Activated CD4-positive, alpha-beta memory T cell treated with anti-CD3 and anti-CD28 coated beads, Interleukin-2, amount 10 ng/mL, durations not matched to agents 7 days and 5 days (primary cell): ENCODE data around the gene TMIE. TPM values are rescaled to one million over a fixed set of nuclear protein-coding genes. Genes with fewer than 3 reads are reported as not detected.

Experiments
- CTCF ChIA-PET: fragments of 350-600 bp; sonication (Branson Sonifier 250); formaldehyde crosslinking; loops from one replicate; lab custom pipeline; 2021; ENCODE audit warnings: antibody characterized with exemption, inconsistent platforms; lab: Charles Lee
- POLR2A ChIA-PET: fragments of 350-600 bp; sonication (Branson Sonifier 250); formaldehyde crosslinking; loops from one replicate; lab custom pipeline; 2021; ENCODE audit warnings: antibody characterized with exemption; lab: Charles Lee
- DNase-seq: peaks from one replicate; pipeline ENCODE4 v3.0.0-alpha.2; 2020
- H3K27ac Mint-ChIP-seq: one replicate; pipeline ENCODE4 v1.8.0; 2021; ENCODE audit warnings: mild to moderate bottlenecking, mixed read lengths
- H3K27me3 Mint-ChIP-seq: one replicate; pipeline ENCODE4 v1.8.0; 2021; ENCODE audit warnings: mixed read lengths
- H3K36me3 Mint-ChIP-seq: one replicate; pipeline ENCODE4 v1.8.0; 2021; ENCODE audit warnings: low read depth, mixed read lengths
- H3K4me1 Mint-ChIP-seq: one replicate; pipeline ENCODE4 v1.8.0; 2021; ENCODE audit warnings: mixed read lengths
- H3K4me3 Mint-ChIP-seq: one replicate; pipeline ENCODE4 v1.8.0; 2021; ENCODE audit warnings: mild to moderate bottlenecking, mixed read lengths
- H3K9me3 Mint-ChIP-seq: one replicate; pipeline ENCODE4 v1.8.0; 2021; ENCODE audit warnings: mixed read lengths
- total RNA-seq, 2 experiments: library from RNA; stranded (reverse); gene quantifications; one replicate each; pipeline ENCODE4 v1.2.3, GENCODE V29; 2021

The TMIE gene
- total RNA-seq, 2 experiments from 2014 or later = 0.20 to 0.63 TPM

DNA sequence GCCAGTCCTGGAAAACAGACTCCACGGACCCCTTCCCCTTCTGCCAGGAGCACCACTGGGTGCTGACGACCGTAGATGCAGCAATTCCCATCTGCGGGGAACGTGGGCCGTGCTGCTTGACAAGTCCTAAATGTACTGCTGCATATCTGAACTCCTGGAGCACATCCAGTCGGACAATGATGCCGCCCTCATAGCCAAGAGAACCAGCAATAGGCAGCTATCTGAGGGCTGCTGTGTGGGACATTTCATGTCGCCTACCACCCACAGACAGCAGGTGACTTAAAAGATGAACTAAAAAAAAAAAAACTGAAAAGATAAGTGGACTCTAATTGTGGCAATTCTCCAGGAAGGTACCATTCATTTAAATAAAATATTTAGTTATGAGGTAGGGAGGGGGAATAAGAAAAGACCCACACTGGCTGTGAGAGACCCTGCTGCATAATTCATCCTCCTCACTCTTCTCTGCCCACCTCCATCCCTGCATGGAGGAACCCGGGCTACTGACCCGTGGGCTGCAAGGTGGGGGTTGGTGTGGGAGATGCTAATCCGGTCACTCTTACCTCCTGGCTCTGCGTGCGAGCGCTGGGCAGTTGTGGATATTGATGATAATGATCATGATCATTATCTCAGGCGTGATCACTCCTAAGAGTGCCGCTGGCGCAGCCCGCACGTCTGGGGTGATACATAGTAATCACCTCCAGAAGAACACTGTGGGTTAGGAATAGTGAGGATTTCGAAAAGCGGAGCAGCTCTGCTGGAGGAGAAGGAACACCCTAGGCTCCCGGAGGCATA lies 36.0 kb upstream of the TMIE start:
- DNase-seq = no peak
- Mint-ChIP-seq H3K9me3 (no peaks in the 10 kb centered on the region), H3K27ac (no peak overlapping the region), H3K27me3 (peaks cover 2% of the 10 kb centered on the region), H3K4me3 (no peak overlapping the region), H3K36me3 (no peaks in the 10 kb centered on the region), H3K4me1 (no peaks in the 10 kb centered on the region)
- POLR2A ChIA-PET = no interaction called here
- CTCF ChIA-PET = interaction anchor here (1.2 kb wide), 1 partner anchor 177 kb away, joined by 4 read pairs; no protein-coding TSS in a partner anchor

DNA sequence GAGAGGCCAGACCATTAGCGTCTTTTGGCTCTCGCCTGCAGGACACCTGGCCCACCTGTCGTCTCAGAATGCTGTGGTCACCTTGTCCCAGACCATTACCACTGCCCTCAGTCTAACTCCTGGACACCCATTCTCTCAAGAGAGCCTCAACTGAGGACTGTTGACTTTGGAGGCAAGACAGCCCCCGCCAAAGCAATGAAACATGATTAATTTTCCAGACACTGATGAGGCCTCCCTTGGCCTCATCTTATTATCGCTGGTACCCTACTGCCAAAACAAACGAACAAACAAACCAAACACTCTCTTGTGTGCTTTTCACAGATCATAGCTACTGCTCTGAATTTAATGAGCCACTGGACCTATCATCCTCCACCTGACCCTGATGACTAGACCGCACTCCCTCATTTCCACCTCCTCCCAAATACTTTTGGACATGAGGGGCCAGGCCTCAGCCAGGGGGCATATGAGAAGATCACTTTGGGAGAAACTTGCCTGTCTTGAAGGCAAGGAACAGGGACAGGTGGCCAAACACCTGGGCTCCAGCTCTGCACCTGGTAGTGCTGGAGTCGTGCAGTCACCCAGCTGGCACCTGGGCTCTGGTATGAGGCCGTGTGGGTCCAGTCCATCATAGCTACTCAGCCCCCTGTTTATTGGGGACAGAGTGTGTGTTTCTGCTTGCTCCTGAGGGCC lies 35.3 kb upstream of the TMIE start:
- Mint-ChIP-seq H3K27me3 (peaks cover 2% of the 10 kb centered on the region), H3K4me3 (no peak overlapping the region), H3K9me3 (no peaks in the 10 kb centered on the region), H3K36me3 (no peaks in the 10 kb centered on the region), H3K27ac (no peak overlapping the region), H3K4me1 (no peaks in the 10 kb centered on the region)
- POLR2A ChIA-PET = no interaction called here
- CTCF ChIA-PET = no interaction called here
- DNase-seq = no peak

GRCh38 chr3:46666453-46666845 lies 34.7 kb upstream of the TMIE start:
- Mint-ChIP-seq H3K27me3 (peaks cover 2% of the 10 kb centered on the region), H3K9me3 (no peaks in the 10 kb centered on the region), H3K4me1 (no peaks in the 10 kb centered on the region), H3K4me3 (no peak overlapping the region), H3K27ac (no peak overlapping the region), H3K36me3 (no peaks in the 10 kb centered on the region)
- DNase-seq = no peak
- ChIA-PET POLR2A (no interaction called here), CTCF (no interaction called here)

DNA sequence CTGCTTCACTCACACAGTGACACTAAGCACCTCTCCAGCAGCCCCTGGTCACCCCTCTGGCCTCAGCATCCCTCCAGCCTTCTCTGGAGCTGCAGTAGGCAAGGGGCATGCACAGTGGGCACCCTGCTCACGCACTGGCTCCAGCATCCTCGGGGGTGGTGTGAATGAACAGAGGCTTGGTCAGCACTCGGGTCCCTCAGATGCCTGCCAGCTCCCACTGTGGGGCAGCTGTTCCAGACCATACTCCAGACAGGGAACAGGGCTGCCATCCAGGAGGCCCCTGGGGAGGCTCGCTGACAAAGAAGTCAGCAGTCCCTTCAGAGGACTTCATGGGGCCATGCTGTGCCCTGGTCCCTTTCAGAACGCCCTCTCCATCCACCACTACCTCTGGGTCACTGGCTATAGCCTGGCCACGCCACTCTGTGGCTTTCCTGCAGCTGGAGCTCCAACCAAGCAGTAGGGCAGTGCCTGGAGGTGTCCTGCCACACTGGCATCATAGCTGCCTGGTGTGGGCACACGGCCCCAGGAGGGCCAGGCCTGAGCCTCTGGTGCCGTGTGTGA lies 34.1 kb upstream of the TMIE start:
- no peaks in the 10 kb centered on the region for H3K9me3 Mint-ChIP-seq
- H3K27ac Mint-ChIP-seq = no peak overlapping the region
- no peak for DNase-seq
- ChIA-PET POLR2A (no interaction called here), CTCF (no interaction called here)
- H3K36me3 Mint-ChIP-seq = no peaks in the 10 kb centered on the region
- H3K4me3 Mint-ChIP-seq = no peak overlapping the region
- H3K4me1 Mint-ChIP-seq = no peaks in the 10 kb centered on the region
- peaks cover 2% of the 10 kb centered on the region for H3K27me3 Mint-ChIP-seq

- Mint-ChIP-seq H3K36me3 (no peaks in the 10 kb centered on the region), H3K4me1 (no peaks in the 10 kb centered on the region), H3K27me3 (no peaks in the 10 kb centered on the region), H3K27ac (no peak overlapping the region), H3K9me3 (no peaks in the 10 kb centered on the region), H3K4me3 (no peak overlapping the region)
- POLR2A ChIA-PET = no interaction called here
- CTCF ChIA-PET = no interaction called here
- DNase-seq = no peak
Measured at GRCh38 chr3:46667657-46668056, 33.5 kb upstream of the TMIE start.

- H3K4me3 Mint-ChIP-seq = no peak overlapping the region
- DNase-seq = no peak
- no peaks in the 10 kb centered on the region for H3K27me3 Mint-ChIP-seq
- CTCF ChIA-PET = no interaction called here
- no peaks in the 10 kb centered on the region for H3K4me1 Mint-ChIP-seq
- H3K36me3 Mint-ChIP-seq = no peaks in the 10 kb centered on the region
- H3K9me3 Mint-ChIP-seq = no peaks in the 10 kb centered on the region
- POLR2A ChIA-PET = no interaction called here
- no peak overlapping the region for H3K27ac Mint-ChIP-seq
Measured at GRCh38 chr3:46668116-46668515, 33.1 kb upstream of the TMIE start.

DNA sequence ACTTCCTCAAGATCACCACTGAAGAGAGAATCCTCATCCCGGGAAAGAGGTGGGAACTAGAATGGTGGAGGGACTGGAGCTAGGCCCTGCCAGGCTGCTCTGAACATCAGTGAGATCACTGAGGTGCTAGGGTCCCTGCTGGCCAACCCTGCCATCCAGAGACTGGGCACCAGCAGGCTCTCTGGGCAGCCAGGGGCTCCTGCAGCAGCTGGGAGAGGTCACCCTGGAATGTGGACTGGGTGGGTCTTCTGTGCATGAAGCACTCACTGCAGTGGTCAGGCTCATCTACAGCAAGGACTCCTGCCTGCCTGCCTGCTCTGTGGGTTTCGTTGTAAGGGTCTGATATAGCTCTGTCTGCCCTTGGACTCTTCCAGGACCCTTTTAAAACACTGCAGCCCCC lies 32.6 kb upstream of the TMIE start:
- no peaks in the 10 kb centered on the region for H3K27me3 Mint-ChIP-seq
- no peak for DNase-seq
- no peak overlapping the region for H3K4me3 Mint-ChIP-seq
- no peaks in the 10 kb centered on the region for H3K9me3 Mint-ChIP-seq
- no peaks in the 10 kb centered on the region for H3K36me3 Mint-ChIP-seq
- ChIA-PET CTCF (no interaction called here), POLR2A (no interaction called here)
- H3K27ac Mint-ChIP-seq = no peak overlapping the region
- H3K4me1 Mint-ChIP-seq = no peaks in the 10 kb centered on the region

GRCh38 chr3:46669191-46669999 lies 31.8 kb upstream of the TMIE start:
- CTCF ChIA-PET = interaction anchor here (0.6 kb wide), 1 partner anchor 16 kb away, joined by 3 read pairs; no protein-coding TSS in a partner anchor
- no peak for DNase-seq
- H3K36me3 Mint-ChIP-seq = no peaks in the 10 kb centered on the region
- POLR2A ChIA-PET = no interaction called here
- no peaks in the 10 kb centered on the region for H3K4me1 Mint-ChIP-seq
- H3K9me3 Mint-ChIP-seq = no peaks in the 10 kb centered on the region
- no peaks in the 10 kb centered on the region for H3K27me3 Mint-ChIP-seq
- H3K4me3 Mint-ChIP-seq = no peak overlapping the region
- no peak overlapping the region for H3K27ac Mint-ChIP-seq

DNA sequence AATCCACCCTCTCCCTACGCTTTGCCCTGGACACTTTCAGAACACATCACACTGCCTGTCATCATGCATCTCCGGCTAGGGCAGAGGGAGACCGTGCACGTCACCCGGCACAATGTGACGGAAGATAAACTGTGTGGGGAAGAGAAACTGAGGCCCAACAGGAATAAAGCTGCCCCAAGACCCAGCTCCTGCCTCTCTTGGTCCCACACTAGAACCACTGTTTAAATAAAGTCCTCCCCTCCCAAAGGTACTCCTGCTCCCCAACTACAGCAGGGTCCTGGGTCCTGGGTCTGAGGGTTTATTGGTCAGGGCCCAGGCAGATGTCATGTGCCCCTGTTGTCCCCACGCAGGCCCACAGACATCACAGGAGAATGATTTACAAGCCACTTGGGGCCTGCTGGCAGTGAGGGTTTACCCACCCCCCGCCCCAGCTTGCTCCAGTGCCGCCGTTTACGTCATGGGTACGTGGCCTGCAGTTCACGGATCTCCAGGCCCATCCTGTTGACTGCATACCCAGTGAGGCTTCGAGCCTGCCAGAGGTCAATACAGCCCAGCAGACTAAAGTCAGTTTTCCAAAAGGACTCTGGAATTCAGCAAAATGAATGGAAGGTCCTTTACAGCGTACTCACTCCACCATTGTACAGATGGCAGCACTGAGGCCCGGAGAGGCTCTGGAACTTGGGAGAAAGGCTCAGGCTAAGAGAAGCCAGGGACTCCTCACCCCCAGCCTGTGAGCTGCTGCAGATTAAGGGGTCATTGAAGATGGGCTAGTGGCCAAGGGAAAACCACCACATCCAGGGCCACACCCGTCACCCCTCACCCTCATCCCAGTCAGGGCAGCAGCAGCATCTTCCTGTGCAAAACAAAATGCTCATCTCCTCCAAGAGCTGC lies 30.9 kb upstream of the TMIE start:
- ChIA-PET POLR2A (no interaction called here), CTCF (interaction anchor here (0.6 kb wide), 1 partner anchor 17 kb away, joined by 3 read pairs; no protein-coding TSS in a partner anchor)
- no peak overlapping the region for H3K4me3 Mint-ChIP-seq
- no peaks in the 10 kb centered on the region for H3K9me3 Mint-ChIP-seq
- DNase-seq = no peak
- no peak overlapping the region for H3K27ac Mint-ChIP-seq
- no peaks in the 10 kb centered on the region for H3K4me1 Mint-ChIP-seq
- H3K36me3 Mint-ChIP-seq = no peaks in the 10 kb centered on the region
- no peaks in the 10 kb centered on the region for H3K27me3 Mint-ChIP-seq

- no peaks in the 10 kb centered on the region for H3K27me3 Mint-ChIP-seq
Measured at GRCh38 chr3:46670891-46671427, 30.2 kb upstream of the TMIE start.

GRCh38 chr3:46671541-46672348 lies 29.4 kb upstream of the TMIE start:
- no peak overlapping the region for H3K4me3 Mint-ChIP-seq
- CTCF ChIA-PET = no interaction called here
- no peaks in the 10 kb centered on the region for H3K4me1 Mint-ChIP-seq
- H3K27ac Mint-ChIP-seq = no peak overlapping the region
- no peaks in the 10 kb centered on the region for H3K36me3 Mint-ChIP-seq
- DNase-seq = no peak
- no peaks in the 10 kb centered on the region for H3K9me3 Mint-ChIP-seq
- H3K27me3 Mint-ChIP-seq = no peaks in the 10 kb centered on the region
- POLR2A ChIA-PET = no interaction called here

More at GRCh38 chr3:46670891-46671427, 30.2 kb upstream of the TMIE start:
- CTCF ChIA-PET = no interaction called here
- DNase-seq = no peak
- POLR2A ChIA-PET = no interaction called here
- Mint-ChIP-seq H3K9me3 (no peaks in the 10 kb centered on the region), H3K36me3 (no peaks in the 10 kb centered on the region), H3K27ac (no peak overlapping the region), H3K4me3 (no peak overlapping the region), H3K4me1 (no peaks in the 10 kb centered on the region)
